ENCODE measurements around the gene TUB.

The TUB gene, protein sequence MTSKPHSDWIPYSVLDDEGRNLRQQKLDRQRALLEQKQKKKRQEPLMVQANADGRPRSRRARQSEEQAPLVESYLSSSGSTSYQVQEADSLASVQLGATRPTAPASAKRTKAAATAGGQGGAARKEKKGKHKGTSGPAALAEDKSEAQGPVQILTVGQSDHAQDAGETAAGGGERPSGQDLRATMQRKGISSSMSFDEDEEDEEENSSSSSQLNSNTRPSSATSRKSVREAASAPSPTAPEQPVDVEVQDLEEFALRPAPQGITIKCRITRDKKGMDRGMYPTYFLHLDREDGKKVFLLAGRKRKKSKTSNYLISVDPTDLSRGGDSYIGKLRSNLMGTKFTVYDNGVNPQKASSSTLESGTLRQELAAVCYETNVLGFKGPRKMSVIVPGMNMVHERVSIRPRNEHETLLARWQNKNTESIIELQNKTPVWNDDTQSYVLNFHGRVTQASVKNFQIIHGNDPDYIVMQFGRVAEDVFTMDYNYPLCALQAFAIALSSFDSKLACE

DNA sequence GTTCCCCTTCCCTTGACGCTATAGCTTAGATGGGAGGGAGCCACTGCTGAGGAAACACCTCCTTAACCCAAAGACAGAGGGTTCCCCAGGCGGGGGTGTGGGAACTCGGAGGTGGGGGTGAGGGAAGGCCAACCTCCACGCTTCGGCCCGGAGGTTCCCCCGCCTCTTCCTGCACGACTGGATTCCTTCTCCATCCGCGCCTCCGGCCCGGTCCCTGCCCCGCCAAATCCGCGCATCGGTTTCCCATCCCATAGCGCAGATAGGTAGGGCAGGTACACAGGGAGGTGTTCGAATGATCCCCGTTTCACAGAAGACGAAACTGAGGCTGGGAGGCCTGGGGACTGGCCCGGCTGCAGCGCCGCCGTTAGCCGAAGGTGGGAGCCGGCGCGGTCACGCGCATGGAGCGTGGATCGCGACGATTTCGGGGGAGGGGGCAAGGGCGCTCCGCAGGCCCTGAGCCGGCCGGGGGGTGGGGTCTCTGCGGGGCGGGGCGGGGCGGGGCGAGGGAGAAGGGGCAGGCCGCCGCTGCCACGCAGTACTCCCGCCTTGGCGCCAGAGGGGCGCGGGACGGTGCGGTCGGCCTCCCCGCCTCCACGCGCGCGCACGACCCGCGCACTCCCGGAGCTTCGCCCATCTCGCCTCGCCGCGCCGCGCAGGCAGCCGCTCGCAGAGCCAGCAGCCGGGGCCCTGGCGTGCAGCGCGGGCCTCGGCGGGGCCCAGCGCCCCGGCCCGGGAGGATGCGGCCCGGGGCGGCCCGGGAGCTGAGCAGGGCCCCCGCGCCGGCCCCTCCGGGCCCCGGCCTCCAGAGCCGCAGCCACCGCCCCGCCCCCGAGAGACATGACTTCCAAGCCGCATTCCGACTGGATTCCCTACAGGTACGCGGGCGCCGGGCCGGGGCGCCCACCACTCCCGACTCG is at the start of gene TUB:
Gene TUB, plus strand, starts transcription at position 538 of the 917 bp plus-strand sequence. Its CDS starts 300 bp downstream, at position 838.
- no peak for DNase-seq

DNA sequence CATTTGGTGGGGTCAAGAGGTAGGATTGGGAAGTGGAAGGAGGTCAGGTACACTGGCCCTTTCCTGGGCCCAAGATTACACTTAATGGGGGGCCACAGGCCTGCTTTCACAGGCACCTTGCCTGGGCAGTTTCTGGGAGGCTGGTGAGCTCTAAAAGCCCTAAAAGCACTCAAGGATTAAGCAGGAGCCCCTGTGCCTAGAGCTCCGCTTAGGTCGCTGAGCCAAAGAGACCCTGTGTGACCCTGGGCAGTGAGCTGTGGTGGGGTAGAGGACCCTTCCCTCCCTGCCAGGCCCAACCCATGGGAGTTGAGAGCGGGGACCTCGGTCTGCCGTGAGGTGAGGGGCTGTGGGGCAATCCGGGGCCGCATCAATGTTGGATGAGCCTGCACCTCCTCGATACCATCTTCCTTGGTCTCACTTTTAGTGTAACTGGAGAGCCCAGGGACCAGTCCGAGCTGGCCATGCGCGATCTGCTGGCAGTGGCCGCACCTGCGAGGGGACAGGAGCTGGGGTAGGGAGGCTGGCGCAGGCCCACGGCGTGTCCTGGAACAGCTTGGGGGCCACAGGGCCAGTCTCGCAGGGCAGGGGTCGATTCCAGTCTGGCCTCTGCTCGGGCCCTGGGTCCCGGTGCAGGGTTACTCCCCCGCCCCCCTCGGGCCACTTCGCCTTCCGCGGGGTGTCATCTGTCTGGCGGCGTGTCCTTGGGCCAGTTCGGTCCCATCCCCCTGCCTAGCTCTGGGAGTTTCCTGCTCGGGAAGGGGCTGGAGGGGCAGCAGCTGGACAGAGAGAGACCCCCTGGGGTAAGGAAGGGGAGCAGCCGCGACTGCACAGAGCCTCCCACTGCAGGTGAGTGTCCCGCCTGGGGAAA is 49.5 kb upstream of the TUB start:
- DNase-seq: no peak

DNA sequence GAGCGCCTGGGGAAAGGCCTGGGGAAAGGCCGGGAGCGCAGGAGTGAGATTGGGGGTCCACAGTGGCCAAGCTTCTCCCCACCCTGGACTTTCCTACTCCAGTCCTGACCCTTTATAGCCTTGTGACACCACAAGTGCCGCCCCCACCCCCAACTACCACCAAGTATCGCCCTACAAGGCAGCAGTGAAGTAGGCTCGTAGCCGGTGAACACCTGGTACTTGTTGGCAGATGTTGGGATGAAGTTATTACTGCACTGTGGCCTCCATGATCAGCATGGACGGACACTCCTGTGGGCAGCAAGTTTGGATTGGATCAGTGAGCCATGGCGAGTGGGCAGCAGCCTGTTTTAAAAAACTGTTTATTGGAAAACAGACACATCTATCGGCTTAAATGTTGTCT is 48.9 kb upstream of the TUB start:
- DNase-seq: no peak

DNA sequence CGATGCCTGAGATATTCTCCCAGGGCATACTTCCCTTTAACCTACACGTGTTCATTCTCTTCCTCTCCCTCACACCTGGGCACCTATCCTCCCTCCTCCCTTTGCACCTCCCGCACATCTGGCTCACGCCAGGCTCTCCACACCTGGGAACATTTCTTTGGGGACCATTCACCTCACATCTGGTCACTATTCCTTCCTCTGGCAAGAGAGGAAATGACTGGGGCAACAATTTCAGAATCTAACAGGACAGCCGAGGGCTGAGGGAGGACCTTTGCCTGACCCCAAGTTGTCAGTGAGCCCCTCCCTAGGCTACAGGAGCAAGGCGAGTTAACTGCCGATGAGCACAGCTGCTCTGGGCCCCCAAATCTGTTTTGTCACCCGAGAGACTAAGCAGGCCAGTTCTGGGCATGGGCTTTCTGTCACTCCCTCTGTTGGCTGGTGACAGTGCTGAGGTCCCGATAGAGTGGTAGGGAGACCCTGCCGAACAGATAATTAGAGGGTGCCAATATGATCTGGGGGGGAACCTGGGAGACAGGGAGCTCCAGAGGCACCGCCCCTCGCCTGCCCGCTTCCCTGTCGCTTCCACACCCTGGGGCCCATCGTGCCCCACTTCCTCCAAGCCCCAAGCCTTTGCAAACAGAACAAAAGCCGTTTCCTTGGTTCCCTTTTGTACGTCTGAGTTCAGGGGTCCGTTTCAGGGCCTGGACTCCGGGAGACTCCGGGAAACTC is 48.3 kb upstream of the TUB start:
- no peak for DNase-seq

DNA sequence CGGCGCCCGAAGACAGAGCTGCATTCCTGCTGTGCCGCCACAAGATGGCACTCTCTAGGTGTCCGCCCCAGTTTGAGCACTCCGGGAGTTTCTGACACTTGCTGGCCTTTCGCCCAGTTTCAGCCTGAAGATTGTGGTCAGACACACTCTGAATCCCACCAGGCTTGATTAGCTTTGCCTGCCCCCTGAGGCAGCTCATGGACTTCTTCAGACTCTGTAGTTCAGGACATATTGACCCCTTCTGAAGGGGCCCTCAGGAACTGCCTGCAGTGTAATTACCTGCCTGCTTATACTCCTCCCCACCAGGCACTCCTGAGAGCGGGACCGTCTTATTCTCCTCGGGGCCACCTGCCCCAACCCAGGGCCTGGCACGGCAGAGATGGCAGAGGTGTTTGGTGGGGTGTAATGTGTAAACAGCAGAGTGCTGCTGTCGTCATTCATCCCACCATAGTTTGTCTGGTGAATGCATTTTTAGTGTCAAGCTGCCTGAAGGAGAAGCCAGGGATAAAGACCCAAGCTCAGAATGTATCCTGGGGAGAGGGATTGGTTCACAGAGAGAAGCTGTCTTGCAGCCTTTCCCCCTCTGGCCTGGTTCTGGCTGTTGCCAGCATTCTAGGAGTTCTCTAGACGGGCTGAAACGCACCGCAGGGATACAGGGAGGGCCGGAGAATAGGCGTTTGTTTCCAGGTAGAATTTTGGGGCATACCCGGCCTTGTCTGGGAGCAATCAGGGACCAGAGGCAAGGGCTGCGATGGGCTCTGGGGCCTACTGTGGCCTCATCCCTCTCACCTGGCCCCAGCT is 47.5 kb upstream of the TUB start:
- DNase-seq: peak; percentile 41 to 69

DNA sequence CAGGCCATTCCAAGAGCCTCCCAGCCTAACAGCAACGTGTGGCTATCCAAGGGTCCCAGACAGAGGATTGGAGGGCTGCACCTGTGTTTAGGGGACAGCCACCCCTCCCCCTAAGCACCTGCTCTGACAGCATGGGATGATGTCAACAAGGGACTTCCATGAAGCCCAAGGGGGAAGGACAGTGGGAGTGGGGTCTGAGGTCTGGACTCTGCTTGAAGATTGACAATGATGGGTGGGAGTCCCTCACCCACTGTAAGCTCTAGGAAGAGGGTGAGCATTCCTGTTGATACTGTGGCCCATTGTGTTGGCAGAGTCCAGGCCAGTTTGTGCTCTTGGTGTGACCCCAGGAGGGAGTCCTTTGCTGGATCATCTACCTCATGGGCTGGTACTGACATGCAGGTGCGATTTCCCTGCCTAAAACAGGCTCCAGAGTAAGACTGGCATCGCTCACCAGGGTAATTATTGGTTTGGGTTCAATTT is 46.9 kb upstream of the TUB start:
- DNase-seq: no peak

DNA sequence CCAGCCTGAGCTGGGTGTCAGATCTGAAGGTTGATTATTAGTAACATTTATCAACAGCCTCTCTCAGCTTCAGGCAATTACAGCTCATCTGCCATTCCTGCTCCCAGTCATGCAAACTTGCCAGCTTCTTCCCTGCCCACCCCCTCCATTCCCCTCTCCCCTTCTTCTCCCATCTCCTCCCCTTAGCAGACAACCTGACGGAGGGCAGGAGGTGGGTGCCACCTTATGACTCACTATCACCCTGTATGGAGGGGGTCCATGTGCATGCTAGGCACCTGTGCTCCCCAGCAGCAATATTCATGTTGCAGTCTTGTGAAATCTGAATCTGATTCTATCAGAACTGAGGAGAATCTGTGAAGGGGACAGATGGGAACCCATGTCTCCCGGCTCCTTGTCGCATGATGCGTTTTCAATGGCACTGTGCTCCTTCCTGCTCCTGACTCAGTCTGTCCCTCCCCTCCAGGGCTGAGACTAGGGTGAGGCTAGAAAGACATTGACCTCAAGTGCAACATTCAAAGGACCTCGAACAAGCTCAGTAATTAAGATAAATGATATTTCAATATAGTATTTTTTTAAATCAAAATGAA is 46.3 kb upstream of the TUB start:
- DNase-seq: no peak

DNA sequence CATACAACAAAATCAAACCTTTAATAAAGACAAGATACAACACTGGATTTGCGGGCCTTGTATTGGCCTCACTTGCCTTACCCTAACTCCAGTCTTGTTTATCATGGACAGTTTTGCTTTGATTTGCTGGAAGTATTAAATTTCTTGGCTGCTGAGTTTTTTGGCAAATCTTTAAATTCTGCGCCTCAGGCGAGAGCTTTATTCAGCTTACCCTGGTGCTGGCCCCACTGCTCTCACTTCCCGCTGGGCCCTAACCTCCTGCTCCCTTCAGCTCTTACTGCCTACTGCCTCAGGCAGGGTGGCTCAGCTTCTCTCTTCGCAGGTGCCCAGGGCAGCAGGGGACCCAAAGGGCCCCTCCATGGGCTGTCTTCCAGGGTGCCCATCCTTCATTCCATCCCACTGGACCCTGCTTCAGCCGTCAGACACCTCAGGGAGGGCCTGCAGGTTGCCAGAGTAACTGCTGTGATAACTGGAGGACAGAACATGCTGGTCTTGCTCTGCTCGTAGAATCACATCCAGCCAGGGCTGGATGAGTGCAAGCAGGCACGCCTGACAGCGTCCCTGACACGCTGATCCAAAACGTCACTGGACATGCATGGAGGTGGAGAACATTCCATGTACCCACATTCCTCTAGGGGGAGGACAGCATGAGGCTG is 45.7 kb upstream of the TUB start:
- no peak for DNase-seq

DNA sequence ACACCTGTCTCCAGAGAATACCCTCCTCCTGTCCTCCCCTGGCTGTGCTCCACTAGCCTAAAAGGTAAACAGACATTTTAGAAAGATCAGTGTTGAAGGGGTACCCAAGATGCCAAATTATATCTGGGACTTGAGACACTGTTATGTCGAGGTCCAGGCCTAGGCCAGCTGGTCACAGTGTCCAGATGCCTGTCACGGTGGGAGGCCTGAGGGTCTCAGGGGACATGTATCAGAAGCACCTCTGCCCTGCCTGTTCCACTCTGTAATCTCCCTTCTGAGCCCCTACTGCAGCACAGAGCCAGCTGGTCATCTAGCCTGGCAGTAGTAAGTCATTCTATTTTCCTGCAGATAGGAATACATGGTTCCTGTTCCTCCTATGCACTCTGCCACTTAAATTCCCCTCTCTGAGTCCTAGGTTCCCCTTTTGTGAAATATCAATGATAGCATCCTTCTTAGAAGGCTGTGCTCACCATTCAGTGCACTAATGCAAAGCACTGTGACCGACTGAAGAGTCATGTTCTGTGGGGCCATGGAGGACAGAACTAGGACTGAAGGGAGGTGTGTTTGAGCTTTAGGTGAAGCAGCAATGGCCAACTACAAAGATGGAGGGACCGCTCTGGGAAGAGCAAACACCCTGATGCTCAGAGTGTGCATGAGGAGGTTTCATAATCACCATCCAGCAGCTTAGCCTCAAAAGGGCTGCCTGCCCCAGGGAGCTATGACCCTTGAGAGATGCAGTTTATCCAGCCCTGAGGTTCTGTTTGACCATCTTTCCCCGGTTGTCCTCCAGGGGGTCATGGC is 44.8 kb upstream of the TUB start:
- DNase-seq: peak; percentile 21 to 39

DNA sequence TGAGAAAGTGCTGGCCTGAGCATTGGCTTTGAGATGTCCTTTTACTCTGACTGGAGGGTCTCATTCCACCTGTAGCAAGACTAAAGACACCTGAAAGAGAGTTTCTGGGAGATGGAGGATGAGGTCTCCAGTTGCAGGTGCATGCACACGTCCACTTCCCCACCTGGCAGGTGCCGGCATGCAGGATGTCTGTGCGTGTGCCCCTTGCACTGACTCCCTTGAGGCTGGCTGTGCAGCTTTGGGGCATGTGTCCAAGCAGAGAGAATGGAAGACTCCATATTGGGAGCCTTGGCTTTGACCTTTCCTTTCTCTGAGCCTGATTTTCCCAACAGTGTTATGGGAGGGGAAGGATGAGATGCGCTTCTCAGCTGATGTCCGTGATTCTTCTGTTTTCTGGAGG is 44.0 kb upstream of the TUB start:
- DNase-seq: no peak

DNA sequence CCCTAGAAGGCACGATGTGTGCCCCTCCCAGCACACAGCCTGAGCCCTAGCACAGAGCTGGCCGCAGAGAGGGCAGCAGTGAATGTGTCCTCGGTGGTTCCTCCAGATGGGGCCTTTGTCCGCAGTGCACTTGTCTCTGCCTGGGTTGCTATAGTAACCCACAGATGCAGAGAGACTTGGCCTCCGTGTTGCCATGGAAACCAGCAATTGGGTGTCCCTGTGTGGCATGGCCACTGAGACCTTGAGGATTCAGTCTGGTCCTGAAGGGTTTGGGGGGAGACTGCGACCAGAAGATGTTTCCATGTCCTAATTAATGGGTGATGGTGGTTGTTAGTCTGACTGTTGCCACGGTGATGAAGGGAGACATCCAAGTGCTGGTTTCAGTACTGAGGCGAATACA is 42.6 kb upstream of the TUB start:
- DNase-seq: no peak

DNA sequence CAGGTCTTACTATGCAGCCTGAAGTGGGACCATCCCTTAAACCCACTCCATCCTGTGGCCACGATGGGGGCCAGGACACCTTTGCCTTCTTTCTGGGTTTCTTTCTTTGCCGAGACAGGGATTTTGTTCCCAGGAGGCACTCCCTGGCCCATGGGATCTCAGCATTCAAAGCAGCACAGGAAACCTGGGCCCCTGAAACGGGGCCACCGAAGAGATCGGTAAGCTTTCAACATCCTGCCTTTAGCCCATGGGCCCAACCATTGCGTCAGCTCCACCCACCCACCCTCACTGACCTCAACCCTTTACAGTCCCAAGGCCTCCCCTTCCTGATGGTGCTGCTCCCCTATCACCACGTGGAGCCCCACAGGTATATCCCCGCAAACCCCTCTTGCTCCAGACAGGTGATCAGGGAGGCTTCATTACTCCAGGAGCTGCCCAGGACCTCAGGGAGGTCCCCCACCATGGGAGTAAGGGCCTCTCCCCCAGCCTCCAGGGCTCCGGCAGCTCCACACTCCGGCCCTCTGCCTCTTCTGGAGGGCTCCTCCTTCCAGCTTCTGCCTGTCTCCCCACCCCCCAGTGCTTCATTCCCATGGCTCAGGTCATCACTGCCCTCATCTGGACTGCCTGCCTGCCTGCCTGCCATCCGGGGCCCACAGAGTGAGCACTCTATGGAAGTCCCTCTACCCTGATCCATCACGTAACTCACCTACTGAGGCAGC is 42.0 kb upstream of the TUB start:
- no peak for DNase-seq

DNA sequence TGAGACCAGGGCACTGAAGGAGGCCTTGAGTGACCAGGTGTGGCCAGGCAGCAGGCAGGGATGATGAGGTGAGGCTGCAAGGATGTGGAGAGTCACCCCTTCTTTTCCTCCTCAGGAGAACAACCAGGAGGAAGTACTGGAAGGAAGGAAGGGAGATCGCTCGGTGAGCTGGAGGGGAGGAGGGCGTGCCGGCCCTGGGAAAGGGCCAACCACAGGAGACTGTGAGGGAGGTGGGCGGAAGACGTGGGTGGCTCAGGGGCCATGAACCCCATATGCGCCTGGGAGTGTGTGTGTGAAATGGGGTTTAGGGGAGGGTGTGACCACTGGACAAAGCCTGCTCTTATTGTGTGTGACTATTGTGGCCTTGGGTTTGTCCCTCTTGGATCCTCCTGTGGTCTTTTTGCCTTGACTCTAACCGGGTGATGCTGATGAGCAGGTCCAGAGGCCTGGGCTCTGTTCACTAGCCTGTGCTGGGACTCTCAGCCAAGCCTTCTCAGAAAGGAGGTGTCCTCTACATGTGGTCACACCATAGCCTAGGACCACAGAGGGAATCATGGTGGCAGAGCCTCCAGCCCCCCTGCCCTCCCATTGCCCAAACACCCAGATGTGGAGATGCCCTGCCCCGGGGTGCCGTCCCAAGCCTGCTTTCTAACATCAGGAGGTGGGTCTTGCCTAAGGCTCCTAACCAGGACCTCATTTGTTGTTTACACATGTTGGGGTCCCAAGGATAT is 41.3 kb upstream of the TUB start:
- DNase-seq: no peak

DNA sequence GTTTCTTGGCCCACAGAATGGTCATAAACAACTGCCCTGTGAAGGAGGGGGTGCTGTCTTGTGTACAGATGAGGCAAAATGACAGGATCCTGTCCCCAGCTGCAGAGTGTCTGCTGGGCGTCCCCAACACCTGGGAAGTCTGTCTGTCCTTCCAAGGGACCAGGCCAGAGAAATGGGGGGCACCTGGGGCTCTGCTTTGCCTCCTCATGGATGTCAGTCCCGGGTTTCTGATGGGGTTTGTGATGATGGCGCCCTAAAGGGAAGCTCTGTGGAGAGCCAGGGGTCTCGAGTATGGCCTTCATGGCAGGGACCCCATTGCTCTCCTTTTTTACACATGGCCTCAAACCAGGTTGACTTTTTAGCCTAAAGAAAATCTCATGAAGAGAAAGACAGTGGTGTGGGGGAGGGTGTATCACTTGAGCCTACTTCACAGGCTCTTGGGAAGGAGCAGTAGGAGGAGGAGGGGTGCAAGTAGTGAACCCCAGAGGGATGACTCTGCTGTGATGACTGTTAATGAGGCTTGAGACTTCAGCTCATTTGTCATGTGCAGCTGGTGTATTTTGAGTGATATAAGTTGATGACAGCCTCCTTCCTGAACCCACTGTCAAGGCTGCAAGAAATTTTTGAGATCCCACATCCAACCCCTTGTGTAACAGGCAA is 40.6 kb upstream of the TUB start:
- no peak for DNase-seq

DNA sequence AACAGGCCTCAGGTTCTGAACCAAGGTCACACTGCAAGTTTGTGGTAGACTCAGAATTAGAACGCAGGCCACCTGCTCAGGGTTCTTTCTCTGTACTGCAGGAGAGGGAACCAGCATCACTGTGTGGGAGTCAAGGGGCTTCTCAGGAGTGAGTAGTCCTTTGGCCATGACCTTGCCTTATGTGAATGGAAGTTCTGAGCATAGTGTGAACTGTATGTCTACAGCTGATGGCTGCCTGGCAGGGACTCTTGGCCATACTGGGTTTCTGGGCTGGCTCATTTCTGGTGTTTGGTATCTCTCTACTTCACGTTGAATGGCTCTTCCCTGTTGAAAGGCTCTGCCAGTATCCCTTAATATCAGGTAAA is 40.1 kb upstream of the TUB start:
- no peak for DNase-seq

DNA sequence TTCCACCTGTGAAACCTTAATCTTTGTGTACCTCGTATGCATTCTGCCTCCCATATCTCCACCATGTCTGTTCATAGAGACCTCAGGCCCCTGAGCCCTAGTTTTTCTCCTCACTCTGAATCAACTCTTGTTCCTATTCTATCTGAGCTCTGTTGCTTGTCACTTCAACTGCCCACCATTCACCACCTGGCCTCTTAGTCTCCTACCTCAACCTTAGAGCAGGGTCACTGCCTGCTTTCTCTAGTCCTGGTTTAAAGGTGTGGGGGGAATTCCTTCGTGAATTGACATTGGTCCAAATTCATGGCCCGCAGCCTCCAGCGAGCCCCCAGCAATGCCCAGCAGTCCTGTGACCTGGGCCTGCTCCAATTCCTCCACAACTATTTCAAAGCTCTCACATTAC is 39.4 kb upstream of the TUB start:
- no peak for DNase-seq

DNA sequence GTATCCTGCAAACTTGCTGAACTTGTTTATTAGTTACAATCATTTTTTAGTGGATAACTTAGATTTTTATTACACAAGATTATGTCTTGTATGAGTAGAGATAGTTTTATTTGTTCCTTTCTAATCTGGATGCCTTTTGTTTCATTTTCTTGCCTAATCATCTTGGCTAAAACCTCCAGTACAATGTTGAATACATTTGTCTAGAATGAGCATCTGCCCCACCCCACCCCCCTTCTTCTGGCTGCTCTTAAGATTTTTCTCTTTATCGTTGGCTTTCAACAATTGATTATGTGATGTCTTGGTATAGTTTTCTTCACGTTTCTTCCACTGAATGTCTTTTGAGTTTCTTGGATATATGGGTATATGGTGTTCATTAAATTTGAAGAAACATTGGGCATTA is 37.3 kb upstream of the TUB start:
- DNase-seq: no peak
